ENCODE data around the gene TAC4. TPM values are rescaled to one million over a fixed set of nuclear protein-coding genes. Genes with fewer than 3 reads are reported as not detected.

Gene TAC4
- total RNA-seq, 2 experiments from 2014 or later: not detected

- TF ChIP-seq CTCF (conservative IDR thresholded peaks at IDR 0.05; ENCODE audit: low read length): no peak
- no peak for TF ChIP-seq EZH2phosphoT487 (IDR thresholded peaks at IDR 0.05; ENCODE audit: borderline replicate concordance, low read depth, low read length)
- CTCF ChIA-PET (ENCODE audit: unreplicated experiment): interaction anchor here (0.6 kb wide), 1 partner anchor 174 kb away, joined by 3 read pairs; no protein-coding TSS in a partner anchor
- no peak overlapping the region for H3K4me2 ChIP-seq (ENCODE audit: low read length)
- no peak overlapping the region for H3K27ac ChIP-seq (ENCODE audit: low read depth, low read length, poor library complexity, severe bottlenecking)
- peaks cover 3% of the 10 kb centered on the region for H3K4me1 ChIP-seq (ENCODE audit: insufficient read depth, low read length, poor library complexity, severe bottlenecking)
- H4K20me1 ChIP-seq (ENCODE audit: insufficient read depth, low read length): no peaks in the 10 kb centered on the region
- no peak for DNase-seq (ENCODE audit: low spot score)
- no peaks in the 10 kb centered on the region for H3K9me3 ChIP-seq (ENCODE audit: low read length)
- H2AFZ ChIP-seq (ENCODE audit: low read length): no peak overlapping the region
- POLR2A ChIA-PET: no interaction called here
- H3K9me2 ChIP-seq (ENCODE audit: insufficient read depth, low read length): no peaks in the 10 kb centered on the region
- H3K79me2 ChIP-seq (ENCODE audit: insufficient read depth, low read depth, low read length): no peaks in the 10 kb centered on the region
- H3K4me3 ChIP-seq (ENCODE audit: low read depth, low read length, poor library complexity, severe bottlenecking): no peak overlapping the region
- intact Hi-C loops (cut with micrococcal nuclease; ENCODE audit: unreplicated experiment): no loop called here
- BruUV-seq (replicated peaks): no TSS peak
- H3K36me3 ChIP-seq (ENCODE audit: insufficient read depth, low read length): no peaks in the 10 kb centered on the region
Measured at GRCh38 chr17:49873466-49873865, 25.6 kb upstream of the TAC4 start.

GRCh38 chr17:49872754-49873377 is 25.0 kb upstream of the TAC4 start:
- BruUV-seq (replicated peaks): no TSS peak
- H3K9me2 ChIP-seq (ENCODE audit: insufficient read depth, low read length): no peaks in the 10 kb centered on the region
- H3K9me3 ChIP-seq (ENCODE audit: low read length): no peaks in the 10 kb centered on the region
- no peaks in the 10 kb centered on the region for H3K79me2 ChIP-seq (ENCODE audit: insufficient read depth, low read depth, low read length)
- peaks cover 3% of the 10 kb centered on the region for H3K4me1 ChIP-seq (ENCODE audit: insufficient read depth, low read length, poor library complexity, severe bottlenecking)
- DNase-seq (ENCODE audit: low spot score): no peak
- POLR2A ChIA-PET: no interaction called here
- no peak overlapping the region for H3K4me3 ChIP-seq (ENCODE audit: low read depth, low read length, poor library complexity, severe bottlenecking)
- H4K20me1 ChIP-seq (ENCODE audit: insufficient read depth, low read length): no peaks in the 10 kb centered on the region
- no peak overlapping the region for H3K27ac ChIP-seq (ENCODE audit: low read depth, low read length, poor library complexity, severe bottlenecking)
- H3K36me3 ChIP-seq (ENCODE audit: insufficient read depth, low read length): no peaks in the 10 kb centered on the region
- TF ChIP-seq CTCF (conservative IDR thresholded peaks at IDR 0.05; ENCODE audit: low read length) (no peak), EZH2phosphoT487 (IDR thresholded peaks at IDR 0.05; ENCODE audit: borderline replicate concordance, low read depth, low read length) (no peak)
- intact Hi-C loops (cut with micrococcal nuclease; ENCODE audit: unreplicated experiment): no loop called here
- H2AFZ ChIP-seq (ENCODE audit: low read length): no peak overlapping the region
- CTCF ChIA-PET (ENCODE audit: unreplicated experiment): no interaction called here
- H3K4me2 ChIP-seq (ENCODE audit: low read length): no peak overlapping the region

- no peak overlapping the region for H3K27ac ChIP-seq (ENCODE audit: low read depth, low read length, poor library complexity, severe bottlenecking)
- H3K79me2 ChIP-seq (ENCODE audit: insufficient read depth, low read depth, low read length): no peaks in the 10 kb centered on the region
- BruUV-seq (replicated peaks): no TSS peak
- H3K4me1 ChIP-seq (ENCODE audit: insufficient read depth, low read length, poor library complexity, severe bottlenecking): peaks cover 3% of the 10 kb centered on the region
- H2AFZ ChIP-seq (ENCODE audit: low read length): no peak overlapping the region
- no peaks in the 10 kb centered on the region for H4K20me1 ChIP-seq (ENCODE audit: insufficient read depth, low read length)
- H3K4me3 ChIP-seq (ENCODE audit: low read depth, low read length, poor library complexity, severe bottlenecking): no peak overlapping the region
- ChIA-PET POLR2A (no interaction called here), CTCF (ENCODE audit: unreplicated experiment) (no interaction called here)
- no peak overlapping the region for H3K4me2 ChIP-seq (ENCODE audit: low read length)
- H3K36me3 ChIP-seq (ENCODE audit: insufficient read depth, low read length): no peaks in the 10 kb centered on the region
- no peak for TF ChIP-seq EZH2phosphoT487 (IDR thresholded peaks at IDR 0.05; ENCODE audit: borderline replicate concordance, low read depth, low read length)
- no peak for TF ChIP-seq CTCF (conservative IDR thresholded peaks at IDR 0.05; ENCODE audit: low read length)
- intact Hi-C loops (cut with micrococcal nuclease; ENCODE audit: unreplicated experiment): no loop called here
- DNase-seq (ENCODE audit: low spot score): no peak
- H3K9me3 ChIP-seq (ENCODE audit: low read length): no peaks in the 10 kb centered on the region
- H3K9me2 ChIP-seq (ENCODE audit: insufficient read depth, low read length): no peaks in the 10 kb centered on the region
Measured at GRCh38 chr17:49871211-49871610, 23.3 kb upstream of the TAC4 start.
